Measurements from ENCODE around the gene RAPGEF4.
A peak's percentile ranks its signal among the peaks of the same experiment; 100 is the strongest.

RAPGEF4 gene

DNA sequence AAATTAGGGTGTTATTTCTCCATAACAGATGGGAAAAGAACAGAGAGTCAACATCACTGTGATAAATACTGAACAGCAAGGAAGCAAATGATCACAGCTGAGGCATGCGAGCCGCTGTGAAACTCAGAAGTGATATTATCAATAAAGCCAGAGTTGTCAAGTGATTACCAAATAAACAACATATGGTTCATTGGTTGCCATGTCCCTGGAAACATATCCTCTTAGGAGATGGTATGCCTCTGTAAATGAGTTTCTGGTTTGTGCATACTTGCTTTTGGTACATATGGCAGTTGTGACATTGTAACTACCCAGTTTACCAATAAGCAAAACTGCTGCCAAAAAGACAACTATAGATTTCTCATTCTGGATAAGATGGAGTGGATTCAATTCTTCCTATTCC is 23.8 kb downstream of the RAPGEF4 start (continued):
- no peak for TF ChIP-seq ZNF366 (tag by site-specific recombination; conservative IDR thresholded peaks at IDR 0.05)

DNA sequence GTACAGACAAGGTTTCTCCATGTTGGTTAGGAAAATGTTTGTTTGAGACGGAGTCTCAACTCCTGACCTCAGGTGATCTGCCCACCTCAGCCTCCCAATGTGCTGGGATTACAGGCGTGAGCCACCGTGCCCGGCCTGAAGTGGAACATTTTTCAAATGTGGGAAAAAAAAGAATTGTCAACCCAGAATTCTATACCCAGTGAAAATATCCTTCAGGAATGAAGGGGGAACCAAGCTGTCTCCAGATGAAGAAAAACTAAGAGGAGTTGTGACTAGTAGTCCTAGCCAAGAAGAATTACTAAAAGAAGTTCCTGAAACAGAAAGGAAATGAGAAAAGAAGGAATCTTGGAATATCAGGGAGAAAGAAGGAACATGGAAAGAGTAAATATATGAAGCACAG is 25.7 kb downstream of the RAPGEF4 start:
- H3K27ac ChIP-seq (ENCODE audit: extremely low read depth, low read depth, low read length): no peak overlapping the region
- no peak overlapping the region for H3K4me3 ChIP-seq (ENCODE audit: low read depth, low read length)
- CTCF ChIA-PET: no interaction called here
- H3K4me1 ChIP-seq (ENCODE audit: control insufficient read depth, insufficient read depth, low read length): no peaks in the 10 kb centered on the region
- H3K36me3 ChIP-seq (ENCODE audit: control insufficient read depth in 2 of 2, insufficient read depth in 1 of 2, low read length in 2 of 2): no peaks in the 10 kb centered on the region
- H3K9me3 ChIP-seq (ENCODE audit: control insufficient read depth, insufficient read depth, low read depth, low read length): no peaks in the 10 kb centered on the region
- POLR2A ChIA-PET: no interaction called here
- no peak for TF ChIP-seq ZNF114 (tag by site-specific recombination; IDR thresholded peaks at IDR 0.05)
- TF ChIP-seq, protein P1, sequence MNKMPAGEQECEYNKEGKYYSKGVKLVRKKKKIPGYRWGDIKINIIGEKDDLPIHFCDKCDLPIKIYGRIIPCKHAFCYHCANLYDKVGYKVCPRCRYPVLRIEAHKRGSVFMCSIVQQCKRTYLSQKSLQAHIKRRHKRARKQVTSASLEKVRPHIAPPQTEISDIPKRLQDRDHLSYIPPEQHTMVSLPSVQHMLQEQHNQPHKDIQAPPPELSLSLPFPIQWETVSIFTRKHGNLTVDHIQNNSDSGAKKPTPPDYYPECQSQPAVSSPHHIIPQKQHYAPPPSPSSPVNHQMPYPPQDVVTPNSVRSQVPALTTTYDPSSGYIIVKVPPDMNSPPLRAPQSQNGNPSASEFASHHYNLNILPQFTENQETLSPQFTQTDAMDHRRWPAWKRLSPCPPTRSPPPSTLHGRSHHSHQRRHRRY (tag by site-specific recombination; IDR thresholded peaks at IDR 0.05): no peak
- peak; percentile 50 for TF ChIP-seq SETDB1 (IDR thresholded peaks at IDR 0.05; ENCODE audit: insufficient read length, low read length)
- no peak for TF ChIP-seq ZNF660 (tag by site-specific recombination; IDR thresholded peaks at IDR 0.05)
- TF ChIP-seq PRDM6 (tag by site-specific recombination; IDR thresholded peaks at IDR 0.05): no peak
- TF ChIP-seq ZFP69B (tag by site-specific recombination; IDR thresholded peaks at IDR 0.05): no peak
- TF ChIP-seq, protein P2, sequence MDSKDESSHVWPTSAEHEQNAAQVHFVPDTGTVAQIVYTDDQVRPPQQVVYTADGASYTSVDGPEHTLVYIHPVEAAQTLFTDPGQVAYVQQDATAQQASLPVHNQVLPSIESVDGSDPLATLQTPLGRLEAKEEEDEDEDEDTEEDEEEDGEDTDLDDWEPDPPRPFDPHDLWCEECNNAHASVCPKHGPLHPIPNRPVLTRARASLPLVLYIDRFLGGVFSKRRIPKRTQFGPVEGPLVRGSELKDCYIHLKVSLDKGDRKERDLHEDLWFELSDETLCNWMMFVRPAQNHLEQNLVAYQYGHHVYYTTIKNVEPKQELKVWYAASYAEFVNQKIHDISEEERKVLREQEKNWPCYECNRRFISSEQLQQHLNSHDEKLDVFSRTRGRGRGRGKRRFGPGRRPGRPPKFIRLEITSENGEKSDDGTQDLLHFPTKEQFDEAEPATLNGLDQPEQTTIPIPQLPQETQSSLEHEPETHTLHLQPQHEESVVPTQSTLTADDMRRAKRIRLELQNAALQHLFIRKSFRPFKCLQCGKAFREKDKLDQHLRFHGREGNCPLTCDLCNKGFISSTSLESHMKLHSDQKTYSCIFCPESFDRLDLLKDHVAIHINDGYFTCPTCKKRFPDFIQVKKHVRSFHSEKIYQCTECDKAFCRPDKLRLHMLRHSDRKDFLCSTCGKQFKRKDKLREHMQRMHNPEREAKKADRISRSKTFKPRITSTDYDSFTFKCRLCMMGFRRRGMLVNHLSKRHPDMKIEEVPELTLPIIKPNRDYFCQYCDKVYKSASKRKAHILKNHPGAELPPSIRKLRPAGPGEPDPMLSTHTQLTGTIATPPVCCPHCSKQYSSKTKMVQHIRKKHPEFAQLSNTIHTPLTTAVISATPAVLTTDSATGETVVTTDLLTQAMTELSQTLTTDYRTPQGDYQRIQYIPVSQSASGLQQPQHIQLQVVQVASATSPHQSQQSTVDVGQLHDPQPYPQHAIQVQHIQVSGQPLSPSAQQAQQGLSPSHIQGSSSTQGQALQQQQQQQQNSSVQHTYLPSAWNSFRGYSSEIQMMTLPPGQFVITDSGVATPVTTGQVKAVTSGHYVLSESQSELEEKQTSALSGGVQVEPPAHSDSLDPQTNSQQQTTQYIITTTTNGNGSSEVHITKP (tag by site-specific recombination; IDR thresholded peaks at IDR 0.05): no peak

- TF ChIP-seq, protein P3, sequence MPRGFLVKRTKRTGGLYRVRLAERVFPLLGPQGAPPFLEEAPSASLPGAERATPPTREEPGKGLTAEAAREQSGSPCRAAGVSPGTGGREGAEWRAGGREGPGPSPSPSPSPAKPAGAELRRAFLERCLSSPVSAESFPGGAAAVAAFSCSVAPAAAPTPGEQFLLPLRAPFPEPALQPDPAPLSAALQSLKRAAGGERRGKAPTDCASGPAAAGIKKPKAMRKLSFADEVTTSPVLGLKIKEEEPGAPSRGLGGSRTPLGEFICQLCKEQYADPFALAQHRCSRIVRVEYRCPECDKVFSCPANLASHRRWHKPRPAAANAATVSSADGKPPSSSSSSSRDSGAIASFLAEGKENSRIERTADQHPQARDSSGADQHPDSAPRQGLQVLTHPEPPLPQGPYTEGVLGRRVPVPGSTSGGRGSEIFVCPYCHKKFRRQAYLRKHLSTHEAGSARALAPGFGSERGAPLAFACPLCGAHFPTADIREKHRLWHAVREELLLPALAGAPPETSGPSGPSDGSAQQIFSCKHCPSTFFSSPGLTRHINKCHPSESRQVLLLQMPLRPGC (tag by site-specific recombination; IDR thresholded peaks at IDR 0.05): no peak
- TF ChIP-seq ZFHX2 (tag by site-specific recombination; conservative IDR thresholded peaks at IDR 0.05) (no peak), ZNF830 (tag by site-specific recombination; IDR thresholded peaks at IDR 0.05; ENCODE audit: low read depth) (no peak), ZNF776 (tag by site-specific recombination; IDR thresholded peaks at IDR 0.05; ENCODE audit: borderline replicate concordance) (no peak), GFI1B (tag by site-specific recombination; IDR thresholded peaks at IDR 0.05) (no peak), ZBTB7A (tag by site-specific recombination; IDR thresholded peaks at IDR 0.05; ENCODE audit: low read depth) (no peak), ZNF302 (tag by site-specific recombination; IDR thresholded peaks at IDR 0.05; ENCODE audit: low read depth) (no peak), BCL11B (tag by site-specific recombination; IDR thresholded peaks at IDR 0.05; ENCODE audit: low read depth) (no peak)
- CTCF ChIA-PET: no interaction called here
- H3K27ac ChIP-seq (ENCODE audit: extremely low read depth, low read depth, low read length): no peak overlapping the region
- H3K4me1 ChIP-seq (ENCODE audit: control insufficient read depth, insufficient read depth, low read length): no peaks in the 10 kb centered on the region
- H3K9me3 ChIP-seq (ENCODE audit: control insufficient read depth, insufficient read depth, low read depth, low read length): no peaks in the 10 kb centered on the region
- no peaks in the 10 kb centered on the region for H3K36me3 ChIP-seq (ENCODE audit: control insufficient read depth in 2 of 2, insufficient read depth in 1 of 2, low read length in 2 of 2)
- POLR2A ChIA-PET: no interaction called here
- H3K4me3 ChIP-seq (ENCODE audit: low read depth, low read length): no peak overlapping the region
These were observed 26.9 kb downstream of the RAPGEF4 start for GRCh38 chr2:172762574-172762973.
